Central memory CD4-positive, alpha-beta T cell (primary cell): ENCODE measurements around the gene CHSY1.
"Not testable (repeated sequence)": the region's sequence is repeated elsewhere in the genome, so short reads cannot be mapped to it uniquely, and the experiment has no call there.

Experiments used
- DNase-seq: peaks from one replicate; pipeline ENCODE4 v3.0.0; 2022
- total RNA-seq, 3 experiments: gene quantifications; one replicate each; lab custom pipeline; 2026; lab: John Stamatoyannopoulos, UW

The CHSY1 gene
- total RNA-seq: 21.4 to 222 (median 31.4) reads per million in 3 experiments

GRCh38 chr15:101251830-101252820 is at the start of gene CHSY1:
TSS of gene CHSY1 (minus strand) at chr15:101252048. CDS start at chr15:101251456, 592 bp downstream.
- DNase-seq: peak; percentile 86

- no peak for DNase-seq
These were observed 44.9 kb upstream of the CHSY1 start for GRCh38 chr15:101296418-101297405.

- no peak for DNase-seq
These were observed 43.8 kb upstream of the CHSY1 start for GRCh38 chr15:101295607-101296161.

GRCh38 chr15:101294731-101295606 is 43.1 kb upstream of the CHSY1 start, which contains the start of gene SNRPA1:
TSS of gene SNRPA1 (minus strand) at chr15:101295248. CDS start at chr15:101295178, 70 bp downstream.
- DNase-seq: peak; percentile 95

- no peak for DNase-seq
These were observed 41.3 kb upstream of the CHSY1 start for GRCh38 chr15:101293122-101293521.

- DNase-seq: peak; percentile 51
These were observed 37.2 kb upstream of the CHSY1 start for GRCh38 chr15:101288905-101289513.

- DNase-seq: not testable (repeated sequence)
These were observed 35.5 kb upstream of the CHSY1 start for GRCh38 chr15:101287342-101287741.

GRCh38 chr15:101286471-101287114 is 34.7 kb upstream of the CHSY1 start:
- no peak for DNase-seq

- DNase-seq: no peak
These were observed 32.1 kb upstream of the CHSY1 start for GRCh38 chr15:101283931-101284330.

GRCh38 chr15:101280007-101280406 is 28.2 kb upstream of the CHSY1 start:
- no peak for DNase-seq

- DNase-seq: no peak
These were observed 26.2 kb upstream of the CHSY1 start for GRCh38 chr15:101277943-101278564.

- peak; percentile 84 for DNase-seq
These were observed 25.4 kb upstream of the CHSY1 start, which contains the start of gene SELENOS for GRCh38 chr15:101277038-101277822. TSS of gene SELENOS (minus strand) at chr15:101277485. CDS start at chr15:101277417, 68 bp downstream.

GRCh38 chr15:101276501-101277037 is 24.7 kb upstream of the CHSY1 start:
- no peak for DNase-seq

GRCh38 chr15:101275018-101275417 is 23.2 kb upstream of the CHSY1 start:
- no peak for DNase-seq

GRCh38 chr15:101273534-101273933 is 21.7 kb upstream of the CHSY1 start:
- no peak for DNase-seq

GRCh38 chr15:101272584-101272983 is 20.7 kb upstream of the CHSY1 start:
- DNase-seq: no peak

GRCh38 chr15:101269479-101270223 is 17.8 kb upstream of the CHSY1 start:
- no peak for DNase-seq
